Right lung (tissue), 5 donors: ENCODE data around the gene RUNDC1. TPM values are rescaled to one million over a fixed set of nuclear protein-coding genes. Genes with fewer than 3 reads are reported as not detected.
A peak's percentile ranks its signal among the peaks of the same experiment; 100 is the strongest.

Experiments used
- DNase-seq, 2 donors: peaks; one replicate each; pipeline ENCODE4 v3.0.0-alpha.2; 2013
- polyA plus RNA-seq, 5 donors: library from polyadenylated mRNA; unstranded; fragments of 120-200 nt; gene quantifications; one replicate each; pipeline versions ENCODE4 v1.2.1 to v1.2.3, GENCODE V29; 2013; ENCODE audit warnings: inconsistent platforms in 1 of 5, low replicate concordance in 1 of 5; ENCODE audit not compliant: insufficient read length in 5 of 5, insufficient read depth in 1 of 5

Gene RUNDC1
- polyA plus RNA-seq, 5 donors = 10.1 to 12.6 (median 10.6) TPM

DNA sequence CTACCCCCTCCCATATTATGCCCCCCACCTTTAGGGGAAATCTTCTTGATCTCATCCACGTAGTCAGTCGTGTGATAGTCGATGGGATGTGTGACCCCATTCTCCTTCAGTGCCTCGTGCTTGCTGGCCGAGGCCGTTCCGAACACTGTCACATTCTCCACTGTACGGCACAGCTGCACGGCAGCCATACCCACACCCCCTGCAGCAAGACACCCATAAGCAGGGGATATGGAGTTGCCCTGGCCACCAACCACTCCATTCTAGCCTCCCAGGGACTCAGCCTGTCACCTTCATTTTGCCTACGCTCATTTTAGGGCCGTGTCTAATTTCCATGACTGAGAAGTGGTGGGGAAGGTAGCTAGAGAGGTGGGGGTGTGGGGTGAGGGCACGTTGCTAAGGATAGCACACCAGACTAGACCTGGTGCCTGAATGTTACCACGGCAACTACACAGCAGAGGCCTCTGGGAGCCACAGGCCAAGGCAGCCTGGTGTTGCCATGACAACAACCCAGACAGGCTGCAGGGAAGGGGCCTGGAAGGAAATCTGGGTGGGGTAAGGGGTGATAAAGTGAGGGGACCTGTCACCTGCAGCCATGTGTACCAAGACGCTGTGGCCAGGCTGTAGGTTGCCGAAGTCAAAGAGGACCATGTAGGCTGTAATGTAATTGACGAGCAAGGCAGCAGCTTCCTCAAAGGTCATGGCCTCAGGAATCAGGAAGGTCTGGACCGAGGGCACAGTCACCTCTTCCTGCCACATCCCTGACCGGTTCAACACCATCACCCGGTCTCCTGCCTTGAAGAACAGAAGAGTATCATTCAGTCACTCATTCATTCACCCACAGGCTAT lies 37.9 kb downstream of the RUNDC1 start:
- no peak for DNase-seq

DNA sequence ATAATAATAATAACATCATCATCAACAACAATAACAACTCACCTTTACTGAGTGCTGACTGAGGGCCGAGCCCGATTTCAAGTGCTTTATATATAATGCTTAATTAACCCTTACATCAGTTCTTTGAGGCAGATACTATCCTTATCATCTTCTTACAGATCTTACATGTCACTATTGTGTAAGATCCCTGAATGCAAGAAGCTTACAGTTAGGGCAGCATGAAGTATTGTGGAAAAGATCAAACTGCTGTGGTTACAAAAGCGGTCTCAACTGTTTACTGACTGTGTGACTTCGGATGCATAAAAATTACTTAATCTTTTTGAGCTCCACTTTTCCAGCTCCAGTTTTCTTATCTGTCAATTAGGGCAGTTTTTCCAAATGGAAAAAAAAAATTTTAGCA lies 38.6 kb downstream of the RUNDC1 start:
- no peak for DNase-seq

- no peak for DNase-seq
Observed at GRCh38 chr17:43019418-43019817, 39.1 kb downstream of the RUNDC1 start.

GRCh38 chr17:43020030-43020621 lies 39.8 kb downstream of the RUNDC1 start:
- DNase-seq = no peak

- DNase-seq = peak in 1 of 2 donors; percentile 46
Observed at GRCh38 chr17:43020789-43021740, 40.7 kb downstream of the RUNDC1 start.

- peak; percentile 80 to 83 for DNase-seq
Observed at GRCh38 chr17:43021741-43022512, 41.6 kb downstream of the RUNDC1 start, which contains the start of gene VAT1. VAT1 (minus strand) TSS chr17:43022385; CDS start chr17:43022322, 63 bp downstream.

DNA sequence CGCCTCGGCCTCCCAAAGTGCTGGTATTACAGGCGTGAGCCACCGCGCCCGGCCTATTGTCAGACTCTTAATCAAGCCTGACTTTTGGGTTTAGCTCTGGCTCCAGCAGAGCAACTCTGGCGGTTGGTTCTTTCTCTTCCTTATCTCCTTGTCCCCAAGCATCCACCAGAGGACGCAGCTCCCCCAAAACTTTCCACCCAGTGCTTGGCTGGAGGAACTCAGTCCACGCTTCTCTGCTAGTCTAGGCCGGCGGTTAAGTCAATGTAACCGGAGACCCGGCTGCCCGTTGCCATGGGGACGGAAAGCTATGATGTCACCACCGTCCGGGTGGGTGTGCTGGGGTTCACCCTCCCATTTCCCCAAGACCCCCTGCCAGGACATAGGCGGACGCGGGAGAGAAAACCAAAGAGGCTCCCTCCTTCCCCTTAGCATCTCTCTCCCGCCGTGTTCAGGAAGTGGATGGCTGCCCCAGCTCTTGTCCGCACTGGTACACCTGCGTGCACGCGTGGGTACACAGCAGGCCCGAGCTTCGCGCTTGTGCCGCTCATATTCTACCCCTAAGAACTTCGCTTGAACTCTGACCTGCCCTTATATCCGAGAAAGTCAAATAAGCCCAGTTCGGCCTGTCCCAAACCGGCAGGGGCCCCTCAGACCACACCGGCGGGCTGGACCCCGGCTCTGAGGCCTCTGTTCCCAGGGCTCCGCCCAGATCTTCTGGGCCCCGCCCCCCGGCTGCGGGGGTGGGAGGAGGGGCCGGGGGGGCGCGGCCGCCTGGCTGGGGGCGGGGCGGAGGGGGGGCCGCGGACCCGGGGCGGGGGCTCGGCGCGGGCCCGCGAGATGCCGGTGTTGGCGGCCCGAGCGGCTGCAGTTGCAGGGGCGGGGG lies 44.3 kb downstream of the RUNDC1 start, which contains the start of gene RND2:
Gene RND2, plus strand, starts transcription at position 825 of the 883 bp plus-strand sequence. CDS start 117 bp downstream, outside the sequence.
- peak; percentile 87 to 91 for DNase-seq

DNA sequence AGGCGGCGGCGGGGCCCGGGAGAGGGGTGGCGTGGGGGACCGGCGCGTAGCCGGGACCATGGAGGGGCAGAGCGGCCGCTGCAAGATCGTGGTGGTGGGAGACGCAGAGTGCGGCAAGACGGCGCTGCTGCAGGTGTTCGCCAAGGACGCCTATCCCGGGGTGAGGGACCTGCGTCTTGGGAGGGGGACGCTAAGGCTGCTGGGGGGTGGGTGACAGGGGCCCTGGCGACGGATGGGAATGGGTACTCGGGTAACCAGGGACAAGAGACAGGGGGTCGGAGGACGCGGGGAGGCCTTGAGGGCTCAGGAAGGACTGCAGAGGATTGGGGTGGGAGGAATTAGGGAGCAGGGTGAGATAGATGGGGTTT lies 44.9 kb downstream of the RUNDC1 start:
- no peak for DNase-seq

DNA sequence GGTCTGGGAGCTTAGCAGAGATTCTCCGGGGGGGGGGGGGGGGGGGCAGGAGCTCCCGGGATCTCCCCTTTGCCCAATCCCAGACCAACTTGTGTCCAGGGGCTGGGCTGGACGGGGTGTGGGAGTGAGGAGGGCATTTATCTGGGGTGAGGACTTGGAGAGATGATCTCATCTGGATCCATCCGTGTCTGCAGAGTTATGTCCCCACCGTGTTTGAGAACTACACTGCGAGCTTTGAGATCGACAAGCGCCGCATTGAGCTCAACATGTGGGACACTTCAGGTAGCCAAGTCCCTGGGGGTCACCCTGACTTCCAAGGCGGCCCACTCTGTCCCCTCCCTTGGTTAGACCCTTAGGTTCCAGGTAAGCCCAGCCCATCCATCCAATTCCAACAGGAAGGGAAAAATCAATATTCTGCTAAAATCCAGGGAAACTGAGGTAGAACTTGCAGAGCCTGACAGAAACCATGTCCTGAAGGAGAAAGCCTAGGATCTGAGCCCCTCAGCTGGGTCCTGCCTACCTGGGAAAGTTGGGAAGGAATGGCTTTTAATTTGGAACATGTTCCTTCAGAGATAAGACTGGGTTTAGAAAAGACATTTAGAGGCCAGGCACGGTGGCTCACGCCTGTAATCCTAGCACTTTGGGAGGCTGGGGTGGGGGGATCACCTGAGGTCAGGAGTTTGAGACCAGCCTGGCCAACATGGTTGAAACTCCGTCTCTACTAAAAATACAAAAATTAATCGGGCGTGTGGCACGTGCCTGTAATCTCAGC lies 45.6 kb downstream of the RUNDC1 start:
- no peak for DNase-seq

- no peak for DNase-seq
Observed at GRCh38 chr17:43026595-43026994, 46.2 kb downstream of the RUNDC1 start.

- DNase-seq = no peak
Observed at GRCh38 chr17:43027091-43028032, 47.0 kb downstream of the RUNDC1 start.

DNA sequence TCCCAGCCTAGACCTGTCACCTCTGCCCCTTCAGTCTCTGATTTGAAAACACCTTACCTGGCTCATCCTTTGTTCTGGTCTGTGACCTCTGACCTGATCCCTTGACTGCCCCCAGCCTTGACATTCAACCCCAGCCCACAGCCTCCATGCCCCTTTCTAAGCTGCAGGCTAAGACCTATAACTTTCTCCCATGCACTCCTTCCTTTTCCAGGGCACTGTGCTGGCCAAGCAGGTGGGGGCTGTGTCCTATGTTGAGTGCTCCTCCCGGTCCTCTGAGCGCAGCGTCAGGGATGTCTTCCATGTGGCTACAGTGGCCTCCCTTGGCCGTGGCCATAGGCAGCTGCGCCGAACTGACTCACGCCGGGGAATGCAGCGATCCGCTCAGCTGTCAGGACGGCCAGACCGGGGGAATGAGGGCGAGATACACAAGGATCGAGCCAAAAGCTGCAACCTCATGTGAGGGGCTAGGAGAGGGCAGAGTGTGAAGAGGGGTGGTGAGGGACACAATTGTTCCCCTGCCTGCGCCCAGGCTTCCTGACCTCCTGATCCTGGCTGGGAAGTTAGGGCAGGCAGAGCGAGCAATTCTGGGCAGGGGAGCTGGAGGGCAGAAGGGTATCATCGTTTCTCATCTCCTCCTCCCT lies 48.0 kb downstream of the RUNDC1 start:
- no peak for DNase-seq

GRCh38 chr17:43030137-43030767 lies 49.9 kb downstream of the RUNDC1 start:
- no peak for DNase-seq

- no peak for DNase-seq
Observed at GRCh38 chr17:43031666-43032065, 51.3 kb downstream of the RUNDC1 start.

GRCh38 chr17:43033948-43034881 lies 53.9 kb downstream of the RUNDC1 start:
- no peak for DNase-seq

- DNase-seq = no peak
Observed at GRCh38 chr17:43034894-43035293, 54.5 kb downstream of the RUNDC1 start.
